GM18951 (cell line): Measurements from ENCODE around the gene ARHGAP6.

Experiments
- POLR2A ChIP-seq: IDR thresholded peaks from 4 replicates; pipeline ENCODE4 v1.6.1; 2011; ENCODE audit warnings: mild to moderate bottlenecking; ENCODE audit not compliant: insufficient read length, insufficient read depth; ENCODE audit errors: extremely low read depth
- in situ Hi-C: fragments of 300-500 bp; cut with MboI; formaldehyde crosslinking; loops from one replicate; pipeline ENCODE4 v1.12.0; 2022; ENCODE audit warnings: low sequenced_read_pairs, mixed read lengths, inconsistent platforms; ENCODE audit not compliant: unreplicated experiment

The ARHGAP6 gene

GRCh38 chrX:11666952-11667685, 1.4 kb upstream of the ARHGAP6 start:
- no peak for TF ChIP-seq POLR2A
- in situ Hi-C loops = no loop called here

GRCh38 chrX:11666164-11666563, 444 bp upstream of the ARHGAP6 start:
- TF ChIP-seq POLR2A = no peak
- in situ Hi-C loops = no loop called here

- in situ Hi-C loops = no loop called here
- TF ChIP-seq POLR2A = no peak
Measured at GRCh38 chrX:11664211-11665167, 1.2 kb downstream of the ARHGAP6 start.

DNA sequence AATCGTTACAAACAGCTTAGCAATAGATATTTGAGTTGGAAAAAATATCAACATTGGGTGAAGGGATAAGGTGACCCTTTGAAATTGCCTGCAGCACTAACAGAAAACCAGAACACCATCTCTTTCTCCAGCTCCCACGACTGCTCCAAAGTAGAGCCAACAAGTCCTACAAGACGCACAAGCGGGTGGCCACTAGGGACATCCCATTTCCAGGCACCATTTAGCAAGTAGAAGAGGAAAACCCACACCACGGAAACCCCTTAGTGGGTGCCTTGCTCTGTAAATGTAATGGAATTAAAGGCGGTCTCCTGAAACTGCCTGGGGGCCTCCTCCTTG, 1.9 kb downstream of the ARHGAP6 start:
- in situ Hi-C loops = no loop called here
- no peak for TF ChIP-seq POLR2A

- in situ Hi-C loops = no loop called here
- no peak for TF ChIP-seq POLR2A
Measured at GRCh38 chrX:11655282-11656015, 10.3 kb downstream of the ARHGAP6 start.

- in situ Hi-C loops = no loop called here
- TF ChIP-seq POLR2A = no peak
Measured at GRCh38 chrX:11648705-11649519, 16.8 kb downstream of the ARHGAP6 start.

- TF ChIP-seq POLR2A = no peak
- in situ Hi-C loops = no loop called here
Measured at GRCh38 chrX:11647138-11647537, 18.6 kb downstream of the ARHGAP6 start.

DNA sequence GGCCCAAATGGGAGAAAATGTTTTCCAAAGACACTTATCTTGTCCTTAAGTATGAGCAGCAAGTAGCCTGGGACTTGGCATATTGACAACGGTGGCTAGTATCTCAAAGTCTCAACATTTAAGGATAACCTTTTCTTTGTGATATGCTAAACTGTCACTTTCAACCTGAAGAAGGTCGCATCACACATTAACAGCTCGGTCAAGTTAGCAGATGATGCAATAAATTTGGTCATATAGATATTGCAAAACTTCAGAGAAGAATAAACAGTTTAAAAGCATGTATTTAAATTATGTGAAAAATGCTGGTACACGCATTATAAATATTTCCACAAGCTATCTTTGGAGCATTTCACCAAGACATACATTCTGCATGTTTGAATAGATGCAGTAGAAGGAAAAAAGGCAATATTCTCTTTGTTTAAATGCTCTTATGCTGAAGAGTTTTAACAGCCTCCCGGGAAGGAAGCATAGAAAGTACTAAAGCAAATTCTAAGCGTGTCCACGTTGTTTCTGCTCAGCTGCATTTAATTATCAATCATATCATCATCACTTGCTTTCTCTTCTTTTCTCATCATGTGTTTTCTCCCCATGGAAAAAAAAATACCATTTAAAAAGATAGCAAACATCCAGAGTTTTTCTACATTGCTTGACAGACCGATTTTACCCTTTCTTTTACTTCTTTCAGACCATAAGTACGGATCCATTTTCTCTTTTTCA, 24.2 kb downstream of the ARHGAP6 start:
- TF ChIP-seq POLR2A = no peak
- in situ Hi-C loops = no loop called here

- in situ Hi-C loops = no loop called here
Measured at GRCh38 chrX:11640089-11640488, 25.6 kb downstream of the ARHGAP6 start.

DNA sequence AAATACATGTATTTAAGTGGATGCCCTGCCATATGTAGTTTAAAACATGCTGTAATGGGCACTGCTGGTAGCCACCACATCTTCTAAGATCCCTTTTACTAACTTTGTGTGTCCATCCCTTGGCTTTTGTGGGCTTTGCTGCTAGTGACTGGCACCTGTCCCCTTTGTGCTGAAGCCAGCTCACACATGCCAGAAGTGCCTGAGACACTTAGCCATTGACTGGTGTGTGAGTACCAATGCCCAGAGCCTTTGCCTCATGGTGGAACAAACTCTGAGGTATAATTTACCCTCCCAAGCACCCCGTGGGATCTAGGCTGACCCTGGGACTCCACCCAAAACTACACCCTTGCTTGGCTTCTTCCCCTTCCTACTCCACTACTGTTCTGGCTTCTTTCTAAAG, 33.0 kb downstream of the ARHGAP6 start:
- TF ChIP-seq POLR2A = no peak
- in situ Hi-C loops = no loop called here

More at GRCh38 chrX:11640089-11640488, 25.6 kb downstream of the ARHGAP6 start:
- TF ChIP-seq POLR2A = no peak

- in situ Hi-C loops = no loop called here
- TF ChIP-seq POLR2A = no peak
Measured at GRCh38 chrX:11629593-11630211, 36.0 kb downstream of the ARHGAP6 start.
